ENCODE data around the gene UQCR10. TPM values are rescaled to one million over a fixed set of nuclear protein-coding genes. Genes with fewer than 3 reads are reported as not detected.

The UQCR10 gene
- total RNA-seq, 4 donors from 2014 or later = 22.4 to 139 (median 47.3) TPM

- Histone ChIP-seq H3K4me3 (no peak overlapping the region), H3K4me1 (peaks cover 0 to 10% (median 5%) of the 10 kb centered on the region in 4 donors), H3K27ac (no peak overlapping the region), H3K9me3 (no peaks in the 10 kb centered on the region), H3K36me3 (no peaks in the 10 kb centered on the region), H3K27me3 (peaks cover 37% of the 10 kb centered on the region)
- in situ Hi-C loops (cut with MboI; ENCODE audit: low pct_ligation_motif_present in 1 of 4, low pct_unique_long_range_greater_than_20kb in 1 of 4, low sequenced_read_pairs in 3 of 4) (no loop called here), intact Hi-C loops (cut with DNase I; ENCODE audit: low total_unique reads) (no loop called here)
- 91% methylated on average over 10 of the region's 10 CpGs; no CpG with 5 or more reads in 1 of the 2 donors for WGBS, 2 donors (ENCODE audit: low coverage in 1 of 2)
- TF ChIP-seq POLR2A (IDR thresholded peaks at IDR 0.05) (no peak), EP300 (IDR thresholded peaks at IDR 0.05; ENCODE audit: low read depth) (no peak), POLR2AphosphoS5 (IDR thresholded peaks at IDR 0.05) (no peak), CTCF (IDR thresholded peaks at IDR 0.05) (no peak)
- no peak for DNase-seq
Observed at GRCh38 chr22:29723766-29724165, 43.4 kb upstream of the UQCR10 start.

DNA sequence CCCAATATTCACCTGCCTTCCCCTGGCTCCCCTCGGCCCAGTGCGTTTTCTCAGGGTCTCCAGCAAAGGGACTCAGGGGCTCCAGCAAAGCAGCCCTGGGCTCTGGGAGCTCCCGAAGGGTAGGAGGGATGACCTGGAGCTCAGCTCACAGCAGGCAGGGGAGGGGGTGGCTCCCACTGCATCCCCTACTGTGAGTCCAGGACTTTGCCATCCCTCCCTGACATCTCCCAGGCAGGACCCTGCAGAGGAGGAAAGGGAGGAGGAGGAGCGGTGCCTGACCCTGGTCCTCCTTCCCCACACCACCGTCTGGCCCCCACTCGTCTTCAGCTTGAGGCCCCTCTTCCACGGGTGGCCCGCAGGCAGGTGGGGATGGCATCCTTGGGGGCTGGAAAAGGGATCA lies 42.3 kb upstream of the UQCR10 start:
- DNase-seq = no peak
- Histone ChIP-seq H3K9me3 (no peaks in the 10 kb centered on the region), H3K27ac (no peak overlapping the region), H3K36me3 (no peaks in the 10 kb centered on the region), H3K4me1 (peaks cover 0 to 8% (median 4%) of the 10 kb centered on the region in 4 donors), H3K27me3 (peaks cover 27% of the 10 kb centered on the region), H3K4me3 (no peak overlapping the region)
- TF ChIP-seq CTCF (IDR thresholded peaks at IDR 0.05) (no peak), EP300 (IDR thresholded peaks at IDR 0.05; ENCODE audit: low read depth) (no peak), POLR2A (IDR thresholded peaks at IDR 0.05) (no peak), POLR2AphosphoS5 (IDR thresholded peaks at IDR 0.05) (no peak)
- intact Hi-C loops (cut with DNase I; ENCODE audit: low total_unique reads) = no loop called here
- in situ Hi-C loops (cut with MboI; ENCODE audit: low pct_ligation_motif_present in 1 of 4, low pct_unique_long_range_greater_than_20kb in 1 of 4, low sequenced_read_pairs in 3 of 4) = no loop called here
- 79% methylated on average over 8 of the region's 8 CpGs; no CpG with 5 or more reads in 1 of the 2 donors for WGBS, 2 donors (ENCODE audit: low coverage in 1 of 2)

DNA sequence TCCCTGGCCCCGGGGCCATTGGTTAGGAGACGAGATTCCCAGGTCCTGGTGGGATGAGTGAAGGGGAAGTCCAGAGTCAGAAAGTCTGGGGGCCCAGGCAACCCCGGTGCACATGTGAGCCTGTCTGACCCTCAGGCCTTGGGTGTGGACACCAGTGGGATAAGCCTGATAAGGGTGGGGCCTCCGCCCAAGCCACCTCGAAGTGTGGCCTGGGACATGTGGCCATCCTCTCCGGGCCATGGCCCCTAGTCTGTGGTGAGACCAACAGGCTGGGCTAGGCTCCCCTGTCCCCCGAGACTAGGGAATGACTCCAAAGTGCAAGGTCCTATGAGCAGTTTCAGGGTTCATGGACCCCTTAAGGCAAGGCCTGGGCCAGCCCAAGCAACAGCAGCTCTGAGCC lies 41.1 kb upstream of the UQCR10 start:
- Histone ChIP-seq H3K36me3 (no peaks in the 10 kb centered on the region), H3K4me3 (no peak overlapping the region), H3K4me1 (no peaks in the 10 kb centered on the region), H3K27ac (no peak overlapping the region), H3K27me3 (peaks cover 17% of the 10 kb centered on the region), H3K9me3 (no peaks in the 10 kb centered on the region)
- WGBS, 2 donors (ENCODE audit: low coverage in 1 of 2) = 79% methylated on average over 4 of the region's 7 CpGs; no CpG with 5 or more reads in 1 of the 2 donors
- no peak for TF ChIP-seq POLR2AphosphoS5 (IDR thresholded peaks at IDR 0.05)
- TF ChIP-seq POLR2A (IDR thresholded peaks at IDR 0.05) = no peak
- no peak for TF ChIP-seq CTCF (IDR thresholded peaks at IDR 0.05)
- DNase-seq = no peak
- in situ Hi-C loops (cut with MboI; ENCODE audit: low pct_ligation_motif_present in 1 of 4, low pct_unique_long_range_greater_than_20kb in 1 of 4, low sequenced_read_pairs in 3 of 4) (no loop called here), intact Hi-C loops (cut with DNase I; ENCODE audit: low total_unique reads) (no loop called here)

GRCh38 chr22:29726512-29727130 lies 40.5 kb upstream of the UQCR10 start:
- Histone ChIP-seq H3K9me3 (no peaks in the 10 kb centered on the region), H3K4me1 (no peaks in the 10 kb centered on the region), H3K27ac (no peak overlapping the region), H3K27me3 (peaks cover 12% of the 10 kb centered on the region), H3K4me3 (no peak overlapping the region), H3K36me3 (no peaks in the 10 kb centered on the region)
- TF ChIP-seq CTCF (IDR thresholded peaks at IDR 0.05) (no peak), POLR2A (IDR thresholded peaks at IDR 0.05) (no peak), EP300 (IDR thresholded peaks at IDR 0.05; ENCODE audit: low read depth) (no peak), POLR2AphosphoS5 (IDR thresholded peaks at IDR 0.05) (no peak)
- 0 to 53% methylated on average over 1 to 15 of the region's 15 CpGs for WGBS, 2 donors (ENCODE audit: low coverage in 1 of 2)
- in situ Hi-C loops (cut with MboI; ENCODE audit: low pct_ligation_motif_present in 1 of 4, low pct_unique_long_range_greater_than_20kb in 1 of 4, low sequenced_read_pairs in 3 of 4) (no loop called here), intact Hi-C loops (cut with DNase I; ENCODE audit: low total_unique reads) (no loop called here)
- no peak for DNase-seq

Measured in transverse colon (tissue), 4 donors.